WERI-Rb-1 (cell line): ENCODE results near the gene SERPINA3.

Experiments
- DNase-seq: peaks from one replicate; pipeline ENCODE4 v3.0.0-alpha.2; 2020
- H3K27ac ChIP-seq: fragments of 250-450 bp; sonication (Bioruptor Pico); 2 replicates; pipeline ENCODE4 v1.5.1; 2020; ENCODE audit warnings: mild to moderate bottlenecking, moderate library complexity
- H3K27me3 ChIP-seq: fragments of 250-450 bp; sonication (Bioruptor Pico); 2 replicates; pipeline ENCODE4 v1.5.1; 2021; ENCODE audit warnings: mild to moderate bottlenecking, low read depth, moderate library complexity; ENCODE audit not compliant: insufficient read depth, severe bottlenecking
- H3K36me3 ChIP-seq: fragments of 250-450 bp; sonication (Bioruptor Pico); 2 replicates; pipeline ENCODE4 v1.5.1; 2020; ENCODE audit warnings: mild to moderate bottlenecking, moderate library complexity
- H3K4me3 ChIP-seq: 2 replicates; pipeline ENCODE4 v1.5.1; 2011; ENCODE audit warnings: low read depth, mild to moderate bottlenecking, control low read depth, low read length
- H3K9me3 ChIP-seq: fragments of 250-450 bp; sonication (Bioruptor Pico); 2 replicates; pipeline ENCODE4 v1.5.1; 2021; ENCODE audit warnings: mild to moderate bottlenecking, moderate library complexity; ENCODE audit not compliant: severe bottlenecking
- TF ChIP-seq, protein P1 (sequence below): IDR thresholded peaks from 2 replicates; pipeline ENCODE4 v1.5.1; 2011; ENCODE audit warnings: low read depth, mild to moderate bottlenecking, control low read depth, inconsistent platforms, low read length

SERPINA3 gene

DNA sequence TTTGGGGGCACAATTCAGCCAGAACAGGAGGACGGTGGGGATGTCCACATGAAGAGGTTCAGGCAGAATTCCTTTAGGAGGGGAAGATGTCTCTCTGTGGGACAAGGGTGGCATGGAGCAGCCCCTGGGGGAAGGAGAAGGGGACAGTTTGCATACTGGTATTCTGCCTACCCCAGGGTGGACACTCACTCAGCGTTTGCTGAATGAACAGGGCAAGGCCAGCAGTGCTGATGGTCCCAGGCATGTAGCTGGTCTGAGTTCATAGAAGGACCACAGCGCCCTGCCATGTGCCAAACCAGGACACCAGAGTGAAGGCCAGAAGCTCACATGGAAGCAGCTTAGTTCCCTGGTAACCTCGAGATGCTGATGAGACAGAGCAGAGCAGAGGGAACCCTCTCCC is 25.6 kb upstream of the SERPINA3 start:
- no peak overlapping the region for H3K27ac ChIP-seq
- H3K9me3 ChIP-seq = no peaks in the 10 kb centered on the region
- TF ChIP-seq, protein P1, sequence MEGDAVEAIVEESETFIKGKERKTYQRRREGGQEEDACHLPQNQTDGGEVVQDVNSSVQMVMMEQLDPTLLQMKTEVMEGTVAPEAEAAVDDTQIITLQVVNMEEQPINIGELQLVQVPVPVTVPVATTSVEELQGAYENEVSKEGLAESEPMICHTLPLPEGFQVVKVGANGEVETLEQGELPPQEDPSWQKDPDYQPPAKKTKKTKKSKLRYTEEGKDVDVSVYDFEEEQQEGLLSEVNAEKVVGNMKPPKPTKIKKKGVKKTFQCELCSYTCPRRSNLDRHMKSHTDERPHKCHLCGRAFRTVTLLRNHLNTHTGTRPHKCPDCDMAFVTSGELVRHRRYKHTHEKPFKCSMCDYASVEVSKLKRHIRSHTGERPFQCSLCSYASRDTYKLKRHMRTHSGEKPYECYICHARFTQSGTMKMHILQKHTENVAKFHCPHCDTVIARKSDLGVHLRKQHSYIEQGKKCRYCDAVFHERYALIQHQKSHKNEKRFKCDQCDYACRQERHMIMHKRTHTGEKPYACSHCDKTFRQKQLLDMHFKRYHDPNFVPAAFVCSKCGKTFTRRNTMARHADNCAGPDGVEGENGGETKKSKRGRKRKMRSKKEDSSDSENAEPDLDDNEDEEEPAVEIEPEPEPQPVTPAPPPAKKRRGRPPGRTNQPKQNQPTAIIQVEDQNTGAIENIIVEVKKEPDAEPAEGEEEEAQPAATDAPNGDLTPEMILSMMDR = no peak
- H3K4me3 ChIP-seq = no peak overlapping the region
- H3K36me3 ChIP-seq = no peaks in the 10 kb centered on the region
- DNase-seq = no peak
- peaks cover 71% of the 10 kb centered on the region for H3K27me3 ChIP-seq

DNA sequence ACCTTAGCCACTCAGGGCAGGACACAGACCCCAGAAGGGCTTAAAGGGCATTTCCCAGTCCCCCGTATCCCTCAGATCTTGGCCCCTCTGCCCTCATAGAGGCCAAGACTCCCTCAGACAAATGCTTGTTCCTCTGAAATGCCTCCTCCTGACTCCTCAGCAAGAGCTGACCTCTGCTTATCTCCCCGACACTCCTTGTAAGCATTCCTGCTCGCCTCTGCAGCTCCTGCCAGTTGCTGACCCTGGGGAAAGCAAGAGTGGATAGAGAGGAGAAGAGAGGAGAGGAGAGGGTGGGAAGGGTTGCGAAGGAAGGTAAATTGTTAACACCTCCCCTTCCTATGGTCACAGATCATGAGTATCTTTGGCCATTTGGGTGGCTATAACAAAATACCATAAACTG is 23.9 kb upstream of the SERPINA3 start:
- Histone ChIP-seq H3K9me3 (no peaks in the 10 kb centered on the region), H3K4me3 (no peak overlapping the region), H3K27me3 (peaks cover 67% of the 10 kb centered on the region), H3K27ac (no peak overlapping the region), H3K36me3 (no peaks in the 10 kb centered on the region)
- TF ChIP-seq, protein P1 = no peak
- DNase-seq = no peak

- H3K4me3 ChIP-seq = no peak overlapping the region
- no peak for DNase-seq
- TF ChIP-seq, protein P1 = no peak
- H3K27ac ChIP-seq = no peak overlapping the region
- H3K27me3 ChIP-seq = peaks cover 63% of the 10 kb centered on the region
- no peaks in the 10 kb centered on the region for H3K36me3 ChIP-seq
- no peaks in the 10 kb centered on the region for H3K9me3 ChIP-seq
These were observed 21.1 kb upstream of the SERPINA3 start for GRCh38 chr14:94591073-94591472.

DNA sequence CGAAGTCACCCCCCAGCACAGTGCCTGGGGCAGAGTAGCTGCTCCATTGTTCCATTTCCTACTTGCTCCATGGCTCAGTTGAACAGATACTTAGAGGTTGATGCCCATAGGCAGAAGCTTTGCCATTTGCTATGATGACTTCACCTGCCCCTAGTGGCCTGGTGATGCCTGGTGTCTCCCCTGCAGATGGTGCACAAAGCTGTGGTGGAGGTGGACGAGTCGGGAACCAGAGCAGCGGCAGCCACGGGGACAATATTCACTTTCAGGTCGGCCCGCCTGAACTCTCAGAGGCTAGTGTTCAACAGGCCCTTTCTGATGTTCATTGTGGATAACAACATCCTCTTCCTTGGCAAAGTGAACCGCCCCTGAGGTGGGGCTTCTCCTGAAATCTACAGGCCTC is 20.3 kb upstream of the SERPINA3 start:
- Histone ChIP-seq H3K27ac (no peak overlapping the region), H3K9me3 (no peaks in the 10 kb centered on the region), H3K36me3 (no peaks in the 10 kb centered on the region), H3K4me3 (no peak overlapping the region), H3K27me3 (peaks cover 55% of the 10 kb centered on the region)
- DNase-seq = no peak
- TF ChIP-seq, protein P1 = no peak

- Histone ChIP-seq H3K9me3 (no peaks in the 10 kb centered on the region), H3K36me3 (no peaks in the 10 kb centered on the region), H3K27ac (no peak overlapping the region), H3K4me3 (no peak overlapping the region), H3K27me3 (peaks cover 52% of the 10 kb centered on the region)
- TF ChIP-seq, protein P1 = no peak
- no peak for DNase-seq
These were observed 19.7 kb upstream of the SERPINA3 start for GRCh38 chr14:94592457-94592856.

GRCh38 chr14:94593376-94593748 is 18.8 kb upstream of the SERPINA3 start:
- Histone ChIP-seq H3K27ac (no peak overlapping the region), H3K4me3 (no peak overlapping the region), H3K27me3 (peaks cover 44% of the 10 kb centered on the region), H3K36me3 (no peaks in the 10 kb centered on the region), H3K9me3 (no peaks in the 10 kb centered on the region)
- no peak for DNase-seq
- TF ChIP-seq, protein P1 = no peak
